ENCODE data around the gene C1orf105. TPM values are rescaled to one million over a fixed set of nuclear protein-coding genes. Genes with fewer than 3 reads are reported as not detected.

C1orf105 gene
- total RNA-seq, 1 experiment from 2014 or later: not detected

GRCh38 chr1:172384656-172385055, 35.8 kb upstream of the C1orf105 start:
- Mint-ChIP-seq H3K4me1 (peaks cover 46% of the 10 kb centered on the region), H3K27me3 (ENCODE audit: low read depth) (no peaks in the 10 kb centered on the region), H3K9me3 (no peaks in the 10 kb centered on the region), H3K4me3 (no peak overlapping the region), H3K36me3 (no peaks in the 10 kb centered on the region), H3K27ac (no peak overlapping the region)
- POLR2A ChIA-PET: no interaction called here
- no peak for TF ChIP-seq ZNF396 (CRISPR knock-in tag; IDR thresholded peaks at IDR 0.05; ENCODE audit: borderline replicate concordance)
- no peak for TF ChIP-seq ZNF281 (CRISPR knock-in tag; IDR thresholded peaks at IDR 0.05)
- TF ChIP-seq ETV6 (CRISPR knock-in tag; IDR thresholded peaks at IDR 0.05): no peak
- ATAC-seq: no peak
- no peak for DNase-seq (ENCODE audit: low spot score)
- CTCF ChIA-PET: interaction anchor here (1.5 kb wide), 1 partner anchor 11 kb away, joined by 3 read pairs; no protein-coding TSS in a partner anchor

GRCh38 chr1:172386046-172386445, 34.4 kb upstream of the C1orf105 start:
- TF ChIP-seq ZNF512 (CRISPR knock-in tag; IDR thresholded peaks at IDR 0.05; ENCODE audit: borderline replicate concordance) (no peak), ZNF121 (CRISPR knock-in tag; IDR thresholded peaks at IDR 0.05) (no peak), NR3C1 (CRISPR knock-in tag; conservative IDR thresholded peaks at IDR 0.05; ENCODE audit: low read depth) (no peak), E2F4 (CRISPR knock-in tag; IDR thresholded peaks at IDR 0.05; ENCODE audit: borderline replicate concordance, low read depth) (no peak), ZNF671 (CRISPR knock-in tag; IDR thresholded peaks at IDR 0.05) (no peak)
- CTCF ChIA-PET: no interaction called here
- H3K4me1 Mint-ChIP-seq: peaks cover 48% of the 10 kb centered on the region
- H3K27me3 Mint-ChIP-seq (ENCODE audit: low read depth): peaks cover 3% of the 10 kb centered on the region; the same call in 1 of the 2 replicates
- H3K36me3 Mint-ChIP-seq: no peaks in the 10 kb centered on the region
- H3K9me3 Mint-ChIP-seq: no peaks in the 10 kb centered on the region
- POLR2A ChIA-PET: no interaction called here
- ATAC-seq: no peak
- no peak overlapping the region for H3K4me3 Mint-ChIP-seq
- no peak overlapping the region for H3K27ac Mint-ChIP-seq
- DNase-seq (ENCODE audit: low spot score): no peak

GRCh38 chr1:172388490-172388889, 32.0 kb upstream of the C1orf105 start:
- H3K9me3 Mint-ChIP-seq: no peaks in the 10 kb centered on the region
- H3K36me3 Mint-ChIP-seq: no peaks in the 10 kb centered on the region
- DNase-seq (ENCODE audit: low spot score) (no peak), ATAC-seq (no peak)
- H3K27ac Mint-ChIP-seq: no peak overlapping the region
- peaks cover 36% of the 10 kb centered on the region for H3K4me1 Mint-ChIP-seq
- H3K27me3 Mint-ChIP-seq (ENCODE audit: low read depth): peaks cover 3% of the 10 kb centered on the region; the same call in 1 of the 2 replicates
- CTCF ChIA-PET: no interaction called here
- POLR2A ChIA-PET: no interaction called here
- no peak overlapping the region for H3K4me3 Mint-ChIP-seq
- TF ChIP-seq ZNF396 (CRISPR knock-in tag; IDR thresholded peaks at IDR 0.05; ENCODE audit: borderline replicate concordance): no peak
- TF ChIP-seq SMAD4 (CRISPR knock-in tag; IDR thresholded peaks at IDR 0.05): no peak
- TF ChIP-seq ZNF532 (CRISPR knock-in tag; IDR thresholded peaks at IDR 0.05; ENCODE audit: borderline replicate concordance): no peak
- no peak for TF ChIP-seq NFE2L1 (CRISPR knock-in tag; IDR thresholded peaks at IDR 0.05)
- TF ChIP-seq NR2C2 (CRISPR knock-in tag; IDR thresholded peaks at IDR 0.05): no peak
- TF ChIP-seq NR1H2 (CRISPR knock-in tag; IDR thresholded peaks at IDR 0.05): no peak
- no peak for TF ChIP-seq SP1 (CRISPR knock-in tag; conservative IDR thresholded peaks at IDR 0.05)
- TF ChIP-seq HMGA2 (CRISPR knock-in tag; IDR thresholded peaks at IDR 0.05): no peak
- TF ChIP-seq CTCF (IDR thresholded peaks at IDR 0.05): no peak
- TF ChIP-seq E2F1 (CRISPR knock-in tag; IDR thresholded peaks at IDR 0.05): no peak
- TF ChIP-seq FOXK1 (CRISPR knock-in tag; IDR thresholded peaks at IDR 0.05): no peak
- no peak for TF ChIP-seq ZMAT4 (CRISPR knock-in tag; IDR thresholded peaks at IDR 0.05)
- TF ChIP-seq RORB (CRISPR knock-in tag; IDR thresholded peaks at IDR 0.05): no peak
